H1 (cell line): ENCODE results near the gene IVNS1ABP. TPM values are rescaled to one million over a fixed set of nuclear protein-coding genes. Genes with fewer than 3 reads are reported as not detected.

ENCODE experiments used
- CTCF ChIA-PET: fragments of 300-600 bp; sonication (Branson Sonifier 250); formaldehyde crosslinking; loops from one replicate; lab custom pipeline; 2021; ENCODE audit not compliant: partially characterized antibody; lab: Charles Lee
- POLR2A ChIA-PET: fragments of 300-600 bp; sonication (Branson Sonifier 250); formaldehyde crosslinking; loops from one replicate; lab custom pipeline; 2021; ENCODE audit warnings: inconsistent platforms; ENCODE audit not compliant: partially characterized antibody; lab: Charles Lee
- DNase-seq, 2 experiments: peaks; one replicate each; pipeline versions ENCODE4 v3.0.0 to v3.0.0-alpha.2; 2010 to 2022; ENCODE audit warnings: low spot score in 2 of 2, low read depth in 1 of 2, mixed read lengths in 1 of 2
- FAIRE-seq: peaks from 2 replicates; lab custom pipeline; 2011; peaks lifted over from hg19 to GRCh38; lab: Jason Lieb, UNC
- H2AFZ ChIP-seq: 2 replicates; pipeline ENCODE4 v1.8.1; 2012; ENCODE audit warnings: low read length, inconsistent platforms
- H2AK5ac ChIP-seq: 2 replicates; pipeline ENCODE4 v1.6.1; 2013; ENCODE audit warnings: low read depth, low read length
- H2BK120ac ChIP-seq: replicated peaks from 2 replicates; pipeline ENCODE3; 2013; ENCODE audit warnings: low read depth, low read length, inconsistent platforms
- H2BK12ac ChIP-seq: 2 replicates; pipeline ENCODE4 v1.6.1; 2013; ENCODE audit warnings: low read depth, low read length
- H2BK15ac ChIP-seq: 2 replicates; pipeline ENCODE4 v1.6.1; 2013; ENCODE audit warnings: low read length
- H2BK20ac ChIP-seq: 2 replicates; pipeline ENCODE4 v1.6.1; 2013; ENCODE audit warnings: low read length
- H2BK5ac ChIP-seq: 2 replicates; pipeline ENCODE4 v1.6.1; 2013; ENCODE audit warnings: low read depth, low read length
- H3K14ac ChIP-seq: 2 replicates; pipeline ENCODE4 v1.6.1; 2013; ENCODE audit warnings: inconsistent platforms; ENCODE audit not compliant: insufficient read length
- H3K18ac ChIP-seq: 2 replicates; pipeline ENCODE4 v1.6.1; 2013; ENCODE audit warnings: low read length; ENCODE audit errors: extremely low read depth
- H3K23ac ChIP-seq: 2 replicates; pipeline ENCODE4 v1.6.1; 2013; ENCODE audit warnings: inconsistent platforms; ENCODE audit not compliant: insufficient read length
- H3K23me2 ChIP-seq: 2 replicates; pipeline ENCODE4 v1.6.1; 2013; ENCODE audit warnings: low read depth, low read length
- H3K27ac ChIP-seq: 2 replicates; pipeline ENCODE4 v1.6.1; 2011; ENCODE audit warnings: low read depth, low read length, inconsistent platforms
- H3K27me3 ChIP-seq, 4 experiments: replicated peaks in 1 of 4; 1 replicate in 1 of 4; 2 replicates in 3 of 4; pipeline versions ENCODE4 v1.6.1 to v1.8.1; 2011 to 2013; ENCODE audit warnings: low read length in 3 of 4, mild to moderate bottlenecking in 3 of 4, inconsistent platforms in 2 of 4, mixed read lengths in 2 of 4, moderate library complexity in 1 of 4; ENCODE audit not compliant: control insufficient read depth in 3 of 4, insufficient read depth in 3 of 4; ENCODE audit errors: extremely low read depth in 1 of 4
- H3K36me3 ChIP-seq, 4 experiments: 2 replicates each; pipeline versions ENCODE4 v1.6.1 to v1.8.1; 2011 to 2013; ENCODE audit warnings: mild to moderate bottlenecking in 4 of 4, low read length in 3 of 4, moderate library complexity in 2 of 4, control low read depth in 1 of 4, inconsistent platforms in 1 of 4; ENCODE audit not compliant: insufficient read depth in 4 of 4, control insufficient read depth in 2 of 4
- H3K4ac ChIP-seq: replicated peaks from 2 replicates; pipeline ENCODE3; 2013; ENCODE audit warnings: low read length, low read depth, mixed read lengths, inconsistent platforms; ENCODE audit not compliant: insufficient read length
- H3K4me1 ChIP-seq, 4 experiments: replicated peaks in 1 of 4; 1 replicate in 1 of 4; 2 replicates in 3 of 4; pipeline versions ENCODE4 v1.6.1 to v1.8.1; 2011 to 2013; ENCODE audit warnings: low read length in 3 of 4, inconsistent platforms in 2 of 4, mixed read lengths in 1 of 4; ENCODE audit not compliant: insufficient read depth in 4 of 4, control insufficient read depth in 3 of 4
- H3K4me2 ChIP-seq, 2 experiments: 2 replicates each; pipeline versions ENCODE4 v1.6.1 to v1.8.1; 2011 to 2013; ENCODE audit warnings: low read depth in 2 of 2, low read length in 2 of 2, control low read depth in 1 of 2, inconsistent platforms in 1 of 2, mild to moderate bottlenecking in 1 of 2; ENCODE audit not compliant: insufficient read depth in 1 of 2
- H3K4me3 ChIP-seq, 4 experiments: fragments of 200-600, 300-600 bp in 1 of 4; sonication (generic), shearing (Covaris generic), sonication (Bioruptor Twin) in 1 of 4; 2 replicates each; pipeline versions ENCODE4 v1.5.1 to v1.8.1; 2011 to 2016; ENCODE audit warnings: low read length in 4 of 4, low read depth in 3 of 4, control low read depth in 2 of 4, inconsistent platforms in 2 of 4, mild to moderate bottlenecking in 2 of 4, mixed read lengths in 1 of 4, moderate library complexity in 1 of 4; ENCODE audit not compliant: insufficient read depth in 2 of 4; ENCODE audit errors: extremely low read depth in 1 of 4
- H3K56ac ChIP-seq: replicated peaks from 2 replicates; pipeline ENCODE3; 2013; ENCODE audit warnings: low read depth, mild to moderate bottlenecking, mixed read lengths, low read length, inconsistent platforms; ENCODE audit not compliant: insufficient read length
- H3K79me1 ChIP-seq: 2 replicates; pipeline ENCODE4 v1.6.1; 2013; ENCODE audit warnings: low read depth, low read length, control low read depth
- H3K79me2 ChIP-seq, 2 experiments: 2 replicates each; pipeline versions ENCODE4 v1.6.1 to v1.8.1; 2012 to 2013; ENCODE audit warnings: low read length in 2 of 2, mild to moderate bottlenecking in 2 of 2, inconsistent platforms in 1 of 2; ENCODE audit not compliant: insufficient read depth in 2 of 2, control insufficient read depth in 1 of 2
- H3K9ac ChIP-seq, 4 experiments: replicated peaks in 1 of 4; 1 replicate in 1 of 4; 2 replicates in 3 of 4; pipeline versions ENCODE4 v1.6.1 to v1.8.1; 2011 to 2013; ENCODE audit warnings: low read depth in 3 of 4, low read length in 3 of 4, control low read depth in 2 of 4, mild to moderate bottlenecking in 2 of 4, moderate library complexity in 2 of 4, inconsistent platforms in 1 of 4; ENCODE audit errors: extremely low read depth in 1 of 4
- H3K9me3 ChIP-seq, 2 experiments: 2 replicates each; pipeline versions ENCODE4 v1.6.1 to v1.8.1; 2012 to 2013; ENCODE audit warnings: mild to moderate bottlenecking in 2 of 2, moderate library complexity in 2 of 2, control low read depth in 1 of 2, inconsistent platforms in 1 of 2, low read depth in 1 of 2, low read length in 1 of 2, mixed read lengths in 1 of 2; ENCODE audit not compliant: insufficient read depth in 2 of 2
- H4K20me1 ChIP-seq, 2 experiments: replicated peaks in 1 of 2; 2 replicates each; pipeline versions ENCODE3 to v1.8.1; 2011 to 2013; ENCODE audit warnings: inconsistent platforms in 2 of 2, low read length in 2 of 2, mild to moderate bottlenecking in 1 of 2; ENCODE audit not compliant: insufficient read depth in 2 of 2, control insufficient read depth in 1 of 2
- H4K5ac ChIP-seq: 2 replicates; pipeline ENCODE4 v1.6.1; 2013; ENCODE audit warnings: low read length, low read depth, mixed read lengths, inconsistent platforms; ENCODE audit not compliant: insufficient read length
- H4K8ac ChIP-seq: 2 replicates; pipeline ENCODE4 v1.8.0; 2013; ENCODE audit warnings: mild to moderate bottlenecking, moderate library complexity, low read length, inconsistent platforms; ENCODE audit not compliant: insufficient read depth; ENCODE audit errors: extremely low read depth
- H4K91ac ChIP-seq: replicated peaks from 2 replicates; pipeline ENCODE3; 2013; ENCODE audit warnings: low read length, mixed read lengths, inconsistent platforms; ENCODE audit not compliant: insufficient read length
- ASH2L ChIP-seq: fragments of 200-600, 300-600 bp; sonication (generic); IDR thresholded peaks from one replicate; pipeline ENCODE4 v1.7.1; 2017; ENCODE audit warnings: low read length
- HDAC6 ChIP-seq: IDR thresholded peaks from one replicate; pipeline ENCODE4 v1.7.1; 2012; ENCODE audit warnings: low read depth, mild to moderate bottlenecking, inconsistent platforms, low read length, moderate library complexity
- JUN ChIP-seq: IDR thresholded peaks from 2 replicates; pipeline ENCODE4 v1.6.1; 2011; ENCODE audit warnings: low read depth, mild to moderate bottlenecking, improper control_type of control experiment, low read length
- POLR2A ChIP-seq, 2 experiments: IDR thresholded peaks; 1 replicate in 1 of 2; 2 replicates in 1 of 2; pipeline ENCODE4 v1.6.1; 2011; ENCODE audit warnings: low read depth in 2 of 2, low read length in 2 of 2, mild to moderate bottlenecking in 2 of 2; ENCODE audit errors: control extremely low read depth in 1 of 2
- POU5F1 ChIP-seq: IDR thresholded peaks from 2 replicates; pipeline ENCODE4 v1.6.1; 2011; ENCODE audit warnings: low read depth, mild to moderate bottlenecking, low read length, moderate library complexity
- SIRT6 ChIP-seq: IDR thresholded peaks from one replicate; pipeline ENCODE4 v1.7.1; 2012; ENCODE audit warnings: low read length, inconsistent platforms
- SP2 ChIP-seq: IDR thresholded peaks from 2 replicates; pipeline ENCODE4 v1.6.1; 2012; ENCODE audit warnings: mild to moderate bottlenecking, low read length, inconsistent platforms
- SP4 ChIP-seq: IDR thresholded peaks from 2 replicates; pipeline ENCODE4 v1.6.1; 2012; ENCODE audit warnings: low read length, inconsistent platforms
- TBP ChIP-seq: IDR thresholded peaks from 2 replicates; pipeline ENCODE4 v1.6.1; 2011; ENCODE audit warnings: low read depth, low read length, improper control_type of control experiment
- WGBS, 2 experiments: shearing (Covaris generic) in 1 of 2; methylation state at CpG; one replicate each; pipeline versions ENCODE4 v1.1.6 to v1.1.7; 2013 to 2015; ENCODE audit warnings: low lambda C conversion rate in 2 of 2, mixed read lengths in 2 of 2, inconsistent platforms in 1 of 2, low coverage in 1 of 2, missing lambda C conversion rate in 1 of 2; ENCODE audit not compliant: insufficient replicate concordance in 2 of 2, insufficient coverage in 1 of 2, insufficient read length in 1 of 2; ENCODE audit errors: extremely low coverage in 1 of 2, missing lambda C conversion rate in 1 of 2; 5-methylcytosine and 5-hydroxymethylcytosine counted together
- polyA plus RNA-seq, 7 experiments: library from polyadenylated mRNA; depleted of rRNA in 3 of 7; stranded (reverse) in 5 of 7; unstranded in 2 of 7; fragments of >200 nt in 5 of 7; fragments of 200-250 nt in 2 of 7; gene quantifications; 1 replicate in 5 of 7; 2 replicates in 1 of 7; 4 replicates in 1 of 7; pipeline versions ENCODE4 v1.2.1 to v1.2.3, GENCODE V29; 2011 to 2013; ENCODE audit warnings: missing spikeins in 2 of 7, mixed read lengths in 2 of 7
- total RNA-seq: library from RNA; stranded (reverse); fragmentation: NEBNext Ultra II Directional; extraction: Animal tissue kit (Norgen Biotek cat#: 25700); gene quantifications from 2 replicates; pipeline ENCODE4 v1.2.1, GENCODE V29; 2021

Gene IVNS1ABP
- total and polyA plus RNA-seq, 2 of the 8 experiments (the other 6 are each of a cell fraction or from before 2014, with no cell fraction given) = 65.9 to 189 TPM

- H4K20me1 ChIP-seq = no peaks in the 10 kb centered on the region
- H2BK15ac ChIP-seq = no peak overlapping the region
- H3K36me3 ChIP-seq = no peaks in the 10 kb centered on the region
- peaks cover 0 to 2% (median under 1%) of the 10 kb centered on the region in 4 experiments; a peak in 3 of 7 replicates for H3K4me1 ChIP-seq
- no peak overlapping the region for H4K5ac ChIP-seq
- no peaks in the 10 kb centered on the region for H3K9me3 ChIP-seq
- CTCF ChIA-PET = no interaction called here
- H2AFZ ChIP-seq = no peak overlapping the region
- H3K18ac ChIP-seq = no peak overlapping the region
- H2BK5ac ChIP-seq = no peak overlapping the region
- H3K79me1 ChIP-seq = no peaks in the 10 kb centered on the region
- POLR2A ChIA-PET = no interaction called here
- H3K9ac ChIP-seq = no peak overlapping the region
- no peak overlapping the region for H2BK120ac ChIP-seq
- FAIRE-seq = no peak
- no peak overlapping the region for H4K8ac ChIP-seq
- no peak overlapping the region for H3K23ac ChIP-seq
- no peak overlapping the region for H3K4ac ChIP-seq
- no peak overlapping the region for H2BK12ac ChIP-seq
- H3K27ac ChIP-seq = no peak overlapping the region
- no peak overlapping the region for H3K4me3 ChIP-seq
- no peak overlapping the region for H3K56ac ChIP-seq
- H3K14ac ChIP-seq = no peak overlapping the region
- no peak overlapping the region for H2BK20ac ChIP-seq
- no peaks in the 10 kb centered on the region for H3K79me2 ChIP-seq
- no peaks in the 10 kb centered on the region for H3K27me3 ChIP-seq
- H2AK5ac ChIP-seq = no peak overlapping the region
- 98% methylated on average over 4 of the region's 4 CpGs; no CpG with 5 or more reads in 1 of the 2 experiments for WGBS, 2 experiments
- H4K91ac ChIP-seq = no peak overlapping the region
- no peak for DNase-seq
- H3K23me2 ChIP-seq = no peaks in the 10 kb centered on the region
- H3K4me2 ChIP-seq = no peak overlapping the region
- TF ChIP-seq TBP (no peak), JUN (no peak), SP4 (no peak), SP2 (no peak), SIRT6 (no peak), ASH2L (no peak), POLR2A (IDR thresholded peaks at IDR 0.05; ENCODE audit: control extremely low read depth in 1 of 2, low read depth in 2 of 2, low read length in 2 of 2) (no peak), HDAC6 (no peak), POU5F1 (no peak)
Observed at GRCh38 chr1:185334182-185334581, 17.1 kb upstream of the IVNS1ABP start.
